ENCODE data around the gene FRG2.
"Not testable (repeated sequence)": the region's sequence is repeated elsewhere in the genome, so short reads cannot be mapped to it uniquely, and the experiment has no call there.

The FRG2 gene

DNA sequence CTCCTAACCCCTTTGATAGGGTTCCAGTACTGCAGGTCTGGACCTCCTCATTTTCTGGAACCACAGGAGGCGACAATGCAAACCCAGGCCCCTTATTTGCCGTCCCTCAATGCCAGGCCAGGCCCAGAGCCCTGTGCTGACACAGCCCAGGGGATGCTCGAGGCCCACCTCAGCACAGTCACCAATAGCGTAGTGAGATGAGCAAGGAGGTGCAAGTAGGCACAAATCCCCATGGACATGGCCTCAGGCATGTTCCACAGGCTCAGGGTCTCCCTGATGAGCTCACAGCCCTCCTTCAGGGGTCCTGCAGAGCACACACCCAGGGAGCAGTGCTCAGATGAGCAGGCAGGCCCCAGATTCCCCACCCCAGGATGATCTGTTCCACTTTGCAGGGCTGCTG is 31.9 kb upstream of the FRG2 start:
- H3K14ac ChIP-seq (ENCODE audit: low read length); H2AFZ ChIP-seq (ENCODE audit: low read length); H3K4me1 ChIP-seq (ENCODE audit: control insufficient read depth in 2 of 2, insufficient read depth in 1 of 2, low read depth in 1 of 2, low read length in 2 of 2); H3K4me2 ChIP-seq (ENCODE audit: insufficient read depth, low read length, poor library complexity, severe bottlenecking); H3K36me3 ChIP-seq (replicated peaks in 1 of 2; ENCODE audit: control insufficient read depth in 2 of 2, insufficient read depth in 2 of 2, low read length in 2 of 2); H3K9ac ChIP-seq (ENCODE audit: low read depth, low read length, poor library complexity); H3K18ac ChIP-seq (ENCODE audit: low read length); H3K27me3 ChIP-seq (ENCODE audit: control insufficient read depth in 3 of 3, insufficient read depth in 3 of 3, low read depth in 1 of 3, low read length in 3 of 3); H4K91ac ChIP-seq (ENCODE audit: low read depth, low read length, poor library complexity); H2BK120ac ChIP-seq (ENCODE audit: low read depth, low read length); H4K8ac ChIP-seq (ENCODE audit: low read depth, low read length); H3K79me1 ChIP-seq (ENCODE audit: low read depth, low read length); H3K9me3 ChIP-seq (replicated peaks in 1 of 2; ENCODE audit: control insufficient read depth in 2 of 2, insufficient read depth in 1 of 2, low read depth in 1 of 2, low read length in 2 of 2); H3K27ac ChIP-seq (replicated peaks; ENCODE audit: low read length); DNase-seq (ENCODE audit: low spot score); H2BK12ac ChIP-seq (ENCODE audit: low read length); H3K4me3 ChIP-seq (ENCODE audit: low read length in 2 of 2); H3K4ac ChIP-seq (ENCODE audit: low read length); H2AK5ac ChIP-seq (ENCODE audit: low read depth, low read length); H2BK5ac ChIP-seq (ENCODE audit: low read length); H2BK15ac ChIP-seq (ENCODE audit: low read length); H3K23ac ChIP-seq (ENCODE audit: low read depth, low read length, poor library complexity): not testable (repeated sequence)
- WGBS, 2 donors (ENCODE audit: extremely low coverage in 2 of 2, insufficient read length in 2 of 2, insufficient replicate concordance in 1 of 2) = no CpG with 5 or more reads among the region's 4 CpGs

DNA sequence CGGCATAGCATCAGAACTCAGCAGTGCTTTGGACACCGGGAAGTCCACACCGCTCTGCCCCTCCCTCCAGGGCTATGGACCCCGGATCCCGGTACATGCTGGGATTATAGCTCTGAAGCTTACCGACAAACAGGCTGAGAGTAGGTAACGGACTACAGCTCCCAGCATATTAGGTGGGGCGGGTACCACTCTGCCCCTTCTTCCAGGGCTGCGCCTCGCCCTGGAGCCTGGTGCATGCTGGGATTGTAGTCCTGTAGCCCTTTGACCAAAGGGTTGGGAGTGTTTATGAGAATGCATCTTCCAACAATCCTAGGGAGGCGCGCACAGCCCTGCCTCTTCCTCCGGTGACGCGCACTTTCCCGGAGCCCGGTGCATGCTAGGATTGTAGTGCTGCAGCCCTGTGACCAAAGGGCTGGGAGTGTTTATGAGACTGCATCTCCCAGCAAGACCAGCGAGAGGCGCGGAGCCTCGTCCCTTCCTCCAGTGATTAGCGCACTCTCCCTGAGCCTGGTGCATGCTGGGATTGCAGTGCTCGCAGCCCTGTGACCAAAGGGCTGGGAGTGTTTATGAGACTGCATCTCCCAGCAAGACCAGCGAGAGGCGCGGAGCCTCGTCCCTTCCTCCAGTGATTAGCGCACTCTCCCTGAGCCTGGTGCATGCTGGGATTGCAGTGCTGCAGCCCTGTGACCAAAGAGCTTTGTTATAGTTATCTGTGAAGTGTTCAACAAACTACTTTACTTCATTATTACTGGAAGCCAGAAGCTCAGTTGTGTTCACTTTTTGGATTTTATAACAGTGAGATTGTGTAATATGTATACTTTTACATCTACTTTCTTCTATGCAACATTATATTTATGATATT is 22.6 kb upstream of the FRG2 start:
- H3K4me3 ChIP-seq (ENCODE audit: low read length in 2 of 2); H2BK15ac ChIP-seq (ENCODE audit: low read length); H2BK5ac ChIP-seq (ENCODE audit: low read length); H2AK5ac ChIP-seq (ENCODE audit: low read depth, low read length); H3K9ac ChIP-seq (ENCODE audit: low read depth, low read length, poor library complexity); H3K36me3 ChIP-seq (replicated peaks in 1 of 2; ENCODE audit: control insufficient read depth in 2 of 2, insufficient read depth in 2 of 2, low read length in 2 of 2); H4K8ac ChIP-seq (ENCODE audit: low read depth, low read length); H3K4ac ChIP-seq (ENCODE audit: low read length); H3K23ac ChIP-seq (ENCODE audit: low read depth, low read length, poor library complexity); H3K79me1 ChIP-seq (ENCODE audit: low read depth, low read length); H3K4me1 ChIP-seq (ENCODE audit: control insufficient read depth in 2 of 2, insufficient read depth in 1 of 2, low read depth in 1 of 2, low read length in 2 of 2); H3K14ac ChIP-seq (ENCODE audit: low read length); H2BK120ac ChIP-seq (ENCODE audit: low read depth, low read length); H2AFZ ChIP-seq (ENCODE audit: low read length); H3K4me2 ChIP-seq (ENCODE audit: insufficient read depth, low read length, poor library complexity, severe bottlenecking); DNase-seq (ENCODE audit: low spot score); H3K9me3 ChIP-seq (replicated peaks in 1 of 2; ENCODE audit: control insufficient read depth in 2 of 2, insufficient read depth in 1 of 2, low read depth in 1 of 2, low read length in 2 of 2); H3K18ac ChIP-seq (ENCODE audit: low read length); H2BK12ac ChIP-seq (ENCODE audit: low read length); H4K91ac ChIP-seq (ENCODE audit: low read depth, low read length, poor library complexity); H3K27ac ChIP-seq (replicated peaks; ENCODE audit: low read length); H3K27me3 ChIP-seq (ENCODE audit: control insufficient read depth in 3 of 3, insufficient read depth in 3 of 3, low read depth in 1 of 3, low read length in 3 of 3): not testable (repeated sequence)
- WGBS, 2 donors (ENCODE audit: extremely low coverage in 2 of 2, insufficient read length in 2 of 2, insufficient replicate concordance in 1 of 2) = no CpG with 5 or more reads among the region's 28 CpGs

DNA sequence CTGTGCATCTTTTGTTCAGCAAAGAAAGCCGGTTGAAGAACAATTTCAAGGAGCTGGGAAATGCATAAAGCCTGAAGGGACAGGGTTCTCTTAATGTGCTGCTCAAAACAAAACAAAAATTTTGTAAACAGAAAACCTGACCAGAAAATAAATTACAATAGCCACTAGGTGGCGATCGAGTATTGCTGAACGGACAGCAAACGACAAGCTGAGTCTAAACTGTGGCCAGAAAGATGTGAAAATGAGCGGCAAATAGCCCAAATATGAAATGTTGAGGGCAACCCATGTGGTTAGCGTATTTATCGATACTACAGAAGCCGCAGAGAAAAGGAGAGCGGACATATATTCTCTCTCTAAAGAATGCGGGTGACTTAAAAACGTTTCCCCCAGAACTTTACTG is 20.6 kb upstream of the FRG2 start:
- H2BK5ac ChIP-seq (ENCODE audit: low read length); H4K8ac ChIP-seq (ENCODE audit: low read depth, low read length); H3K36me3 ChIP-seq (replicated peaks in 1 of 2; ENCODE audit: control insufficient read depth in 2 of 2, insufficient read depth in 2 of 2, low read length in 2 of 2); H3K4me1 ChIP-seq (ENCODE audit: control insufficient read depth in 2 of 2, insufficient read depth in 1 of 2, low read depth in 1 of 2, low read length in 2 of 2); H3K23ac ChIP-seq (ENCODE audit: low read depth, low read length, poor library complexity); DNase-seq (ENCODE audit: low spot score); H3K79me1 ChIP-seq (ENCODE audit: low read depth, low read length); H4K91ac ChIP-seq (ENCODE audit: low read depth, low read length, poor library complexity); H3K4me2 ChIP-seq (ENCODE audit: insufficient read depth, low read length, poor library complexity, severe bottlenecking); H2BK12ac ChIP-seq (ENCODE audit: low read length); H3K14ac ChIP-seq (ENCODE audit: low read length); H3K27me3 ChIP-seq (ENCODE audit: control insufficient read depth in 3 of 3, insufficient read depth in 3 of 3, low read depth in 1 of 3, low read length in 3 of 3); H3K9me3 ChIP-seq (replicated peaks in 1 of 2; ENCODE audit: control insufficient read depth in 2 of 2, insufficient read depth in 1 of 2, low read depth in 1 of 2, low read length in 2 of 2); H3K4me3 ChIP-seq (ENCODE audit: low read length in 2 of 2); H3K9ac ChIP-seq (ENCODE audit: low read depth, low read length, poor library complexity); H3K18ac ChIP-seq (ENCODE audit: low read length); H2BK120ac ChIP-seq (ENCODE audit: low read depth, low read length); H2AK5ac ChIP-seq (ENCODE audit: low read depth, low read length); H3K4ac ChIP-seq (ENCODE audit: low read length); H2AFZ ChIP-seq (ENCODE audit: low read length); H2BK15ac ChIP-seq (ENCODE audit: low read length); H3K27ac ChIP-seq (replicated peaks; ENCODE audit: low read length): not testable (repeated sequence)
- WGBS, 2 donors (ENCODE audit: extremely low coverage in 2 of 2, insufficient read length in 2 of 2, insufficient replicate concordance in 1 of 2) = no CpG with 5 or more reads among the region's 12 CpGs

DNA sequence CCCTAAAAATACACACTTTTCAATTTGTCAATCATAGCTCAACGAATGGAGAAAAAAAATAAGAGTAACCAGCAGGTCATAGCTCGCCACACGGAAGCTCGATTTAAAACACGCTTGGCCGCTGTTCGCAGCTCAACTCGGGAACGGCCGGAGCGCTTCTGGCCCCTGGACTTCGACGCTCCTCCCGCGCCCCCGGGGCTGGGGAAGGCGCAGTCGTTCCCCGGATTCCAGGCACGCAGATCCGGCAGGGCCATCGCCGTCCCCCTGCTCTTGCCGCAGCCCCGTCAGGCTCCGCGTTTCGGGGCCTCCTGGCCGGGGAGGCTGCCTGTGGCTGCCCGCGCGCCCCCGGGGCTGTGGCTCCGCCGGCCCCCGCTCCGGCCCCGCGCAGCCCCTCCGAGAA is 13.8 kb upstream of the FRG2 start:
- not testable (repeated sequence) for H3K23ac ChIP-seq (ENCODE audit: low read depth, low read length, poor library complexity); H3K4ac ChIP-seq (ENCODE audit: low read length); H2BK120ac ChIP-seq (ENCODE audit: low read depth, low read length); H4K8ac ChIP-seq (ENCODE audit: low read depth, low read length); H3K27ac ChIP-seq (replicated peaks; ENCODE audit: low read length); H3K4me2 ChIP-seq (ENCODE audit: insufficient read depth, low read length, poor library complexity, severe bottlenecking); H2AK5ac ChIP-seq (ENCODE audit: low read depth, low read length); DNase-seq (ENCODE audit: low spot score); H3K4me1 ChIP-seq (ENCODE audit: control insufficient read depth in 2 of 2, insufficient read depth in 1 of 2, low read depth in 1 of 2, low read length in 2 of 2); H3K9ac ChIP-seq (ENCODE audit: low read depth, low read length, poor library complexity); H2BK12ac ChIP-seq (ENCODE audit: low read length); H3K18ac ChIP-seq (ENCODE audit: low read length); H4K91ac ChIP-seq (ENCODE audit: low read depth, low read length, poor library complexity); H3K4me3 ChIP-seq (ENCODE audit: low read length in 2 of 2); H3K36me3 ChIP-seq (replicated peaks in 1 of 2; ENCODE audit: control insufficient read depth in 2 of 2, insufficient read depth in 2 of 2, low read length in 2 of 2); H3K14ac ChIP-seq (ENCODE audit: low read length); H3K79me1 ChIP-seq (ENCODE audit: low read depth, low read length); H2AFZ ChIP-seq (ENCODE audit: low read length); H2BK5ac ChIP-seq (ENCODE audit: low read length); H3K27me3 ChIP-seq (ENCODE audit: control insufficient read depth in 3 of 3, insufficient read depth in 3 of 3, low read depth in 1 of 3, low read length in 3 of 3); H3K9me3 ChIP-seq (replicated peaks in 1 of 2; ENCODE audit: control insufficient read depth in 2 of 2, insufficient read depth in 1 of 2, low read depth in 1 of 2, low read length in 2 of 2); H2BK15ac ChIP-seq (ENCODE audit: low read length)
- WGBS, 2 donors (ENCODE audit: extremely low coverage in 2 of 2, insufficient read length in 2 of 2, insufficient replicate concordance in 1 of 2) = no CpG with 5 or more reads among the region's 40 CpGs
